Activated T-helper 17 cell treated with anti-CD3 and anti-CD28 coated beads, Interleukin-2, amount 50 U/mL, for 72 hours (primary cell): ENCODE results near the gene SLC27A5. TPM values are rescaled to one million over a fixed set of nuclear protein-coding genes. Genes with fewer than 3 reads are reported as not detected.
"Not testable (repeated sequence)": the region's sequence is repeated elsewhere in the genome, so short reads cannot be mapped to it uniquely, and the experiment has no call there.

ENCODE experiments used
- ATAC-seq: fragments of 150-1000 bp; cut with Tn5 transposase; replicated peaks from 2 replicates; pipeline ENCODE4 v1.10.0; 2021; ENCODE audit warnings: mild to moderate bottlenecking, moderate library complexity
- H3K27ac Mint-ChIP-seq: one replicate; pipeline ENCODE4 v1.8.0; 2022; ENCODE audit warnings: mixed read lengths
- H3K27me3 Mint-ChIP-seq: one replicate; pipeline ENCODE4 v1.8.0; 2022; ENCODE audit warnings: mixed read lengths
- H3K36me3 Mint-ChIP-seq: one replicate; pipeline ENCODE4 v1.8.0; 2022; ENCODE audit warnings: low read depth, mild to moderate bottlenecking, mixed read lengths
- H3K4me1 Mint-ChIP-seq: one replicate; pipeline ENCODE4 v1.8.0; 2022; ENCODE audit warnings: mixed read lengths
- H3K4me3 Mint-ChIP-seq: one replicate; pipeline ENCODE4 v1.8.0; 2022; ENCODE audit warnings: mild to moderate bottlenecking, mixed read lengths
- H3K9me3 Mint-ChIP-seq: one replicate; pipeline ENCODE4 v1.8.0; 2022; ENCODE audit warnings: mixed read lengths
- total RNA-seq, 2 donors: library from RNA; stranded (reverse); gene quantifications; one replicate each; pipeline ENCODE4 v1.2.3, GENCODE V29; 2022

SLC27A5 gene
- total RNA-seq, 2 donors from 2014 or later: 14.4 to 15.6 TPM

DNA sequence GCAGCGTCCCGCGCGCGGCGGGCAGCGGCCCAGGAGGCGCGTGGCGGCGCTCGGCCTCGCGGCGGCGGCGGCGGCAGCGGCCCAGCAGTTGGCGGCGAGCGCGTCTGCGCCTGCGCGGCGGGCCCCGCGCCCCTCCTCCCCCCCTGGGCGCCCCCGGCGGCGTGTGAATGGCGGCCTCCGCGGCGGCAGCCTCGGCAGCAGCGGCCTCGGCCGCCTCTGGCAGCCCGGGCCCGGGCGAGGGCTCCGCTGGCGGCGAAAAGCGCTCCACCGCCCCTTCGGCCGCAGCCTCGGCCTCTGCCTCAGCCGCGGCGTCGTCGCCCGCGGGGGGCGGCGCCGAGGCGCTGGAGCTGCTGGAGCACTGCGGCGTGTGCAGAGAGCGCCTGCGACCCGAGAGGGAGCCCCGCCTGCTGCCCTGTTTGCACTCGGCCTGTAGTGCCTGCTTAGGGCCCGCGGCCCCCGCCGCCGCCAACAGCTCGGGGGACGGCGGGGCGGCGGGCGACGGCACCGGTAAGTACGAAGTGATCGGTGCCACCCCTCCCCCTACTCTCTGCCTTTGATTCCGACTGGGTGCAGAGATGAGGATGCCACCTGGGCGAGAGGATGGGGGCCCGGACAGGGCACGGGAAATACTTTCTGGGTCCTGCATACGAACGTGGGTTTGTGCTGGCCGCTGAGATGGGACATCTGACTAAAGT is 32.9 kb upstream of the SLC27A5 start:
- no peaks in the 10 kb centered on the region for H3K9me3 Mint-ChIP-seq
- peak; percentile 41 for ATAC-seq
- peaks cover 26% of the 10 kb centered on the region for H3K4me1 Mint-ChIP-seq
- H3K36me3 Mint-ChIP-seq: peaks cover 62% of the 10 kb centered on the region
- H3K27me3 Mint-ChIP-seq: no peaks in the 10 kb centered on the region
- peak overlapping the region; percentile 95 for H3K4me3 Mint-ChIP-seq
- H3K27ac Mint-ChIP-seq: peak overlapping the region; percentile 98

- peaks cover 26% of the 10 kb centered on the region for H3K4me1 Mint-ChIP-seq
- H3K27me3 Mint-ChIP-seq: no peaks in the 10 kb centered on the region
- H3K4me3 Mint-ChIP-seq: peak within 1 kb of the TSS; percentile 95
- peaks cover 54% of the 10 kb centered on the region for H3K36me3 Mint-ChIP-seq
- H3K9me3 Mint-ChIP-seq: no peaks in the 10 kb centered on the region
- peak within 1 kb of the TSS; percentile 98 for H3K27ac Mint-ChIP-seq
- ATAC-seq: peak; percentile 95
Measured at GRCh38 chr19:58543826-58544590, 32.2 kb upstream of the SLC27A5 start, which contains the start of gene TRIM28. Gene TRIM28 (plus strand): TSS chr19:58544064. CDS start chr19:58544758, 694 bp downstream.

DNA sequence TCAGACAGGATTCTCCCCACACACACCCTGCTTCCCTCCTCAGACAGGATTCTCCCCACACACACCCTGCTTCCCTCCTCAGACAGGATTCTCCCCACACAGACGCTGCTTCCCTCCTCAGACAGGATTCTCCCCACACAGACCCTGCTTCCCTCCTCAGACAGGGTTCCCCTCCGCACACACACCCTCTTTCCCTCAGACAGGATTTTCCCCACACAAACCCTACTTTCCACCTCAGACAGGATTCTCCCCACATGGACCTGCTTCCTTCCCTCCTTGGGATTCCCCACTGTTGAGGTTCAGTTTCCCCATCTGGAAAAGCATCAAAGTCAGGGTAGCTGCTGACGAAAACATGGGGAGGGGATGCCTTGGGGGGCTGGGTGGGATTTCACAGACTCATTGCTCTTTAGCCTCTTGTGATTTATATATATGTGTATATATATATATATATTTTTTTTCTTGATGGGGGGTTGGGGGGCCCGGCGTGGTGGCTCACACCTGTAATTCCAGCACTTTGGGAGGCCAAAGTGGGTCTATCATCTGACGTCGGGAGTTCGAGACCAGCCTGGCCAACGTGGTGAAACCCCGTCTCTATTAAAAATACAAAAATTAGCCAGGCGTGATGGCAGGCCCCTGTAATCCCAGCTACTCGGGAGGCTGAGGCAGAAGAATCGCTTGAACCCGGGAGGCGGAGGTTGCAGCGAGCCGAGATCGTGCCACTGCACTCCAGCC is 31.0 kb upstream of the SLC27A5 start:
- ATAC-seq, H3K27me3 Mint-ChIP-seq, H3K9me3 Mint-ChIP-seq: not testable (repeated sequence)
- Mint-ChIP-seq H3K36me3 (peaks cover 42% of the 10 kb centered on the region), H3K4me3 (peak overlapping the region; percentile 95), H3K27ac (peak overlapping the region; percentile 50), H3K4me1 (peaks cover 25% of the 10 kb centered on the region)

DNA sequence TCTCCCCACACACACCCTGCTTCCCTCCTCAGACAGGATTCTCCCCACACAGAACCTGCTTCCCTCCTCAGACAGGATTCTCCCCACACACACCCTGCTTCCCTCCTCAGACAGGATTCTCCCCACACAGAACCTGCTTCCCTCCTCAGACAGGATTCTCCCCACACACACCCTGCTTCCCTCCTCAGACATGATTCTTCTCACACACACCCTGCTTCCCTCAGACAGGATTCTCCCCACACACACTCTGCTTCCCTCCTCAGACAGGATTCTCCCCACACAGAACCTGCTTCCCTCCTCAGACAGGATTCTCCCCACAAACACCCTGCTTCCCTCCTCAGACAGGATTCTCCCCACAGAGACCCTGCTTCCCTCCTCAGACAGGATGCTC is 27.4 kb upstream of the SLC27A5 start:
- H3K4me1 Mint-ChIP-seq: peaks cover 11% of the 10 kb centered on the region
- H3K27me3 Mint-ChIP-seq, H3K9me3 Mint-ChIP-seq, ATAC-seq, H3K36me3 Mint-ChIP-seq: not testable (repeated sequence)
- peak overlapping the region; percentile 68 for H3K27ac Mint-ChIP-seq
- peak overlapping the region; percentile 79 for H3K4me3 Mint-ChIP-seq

DNA sequence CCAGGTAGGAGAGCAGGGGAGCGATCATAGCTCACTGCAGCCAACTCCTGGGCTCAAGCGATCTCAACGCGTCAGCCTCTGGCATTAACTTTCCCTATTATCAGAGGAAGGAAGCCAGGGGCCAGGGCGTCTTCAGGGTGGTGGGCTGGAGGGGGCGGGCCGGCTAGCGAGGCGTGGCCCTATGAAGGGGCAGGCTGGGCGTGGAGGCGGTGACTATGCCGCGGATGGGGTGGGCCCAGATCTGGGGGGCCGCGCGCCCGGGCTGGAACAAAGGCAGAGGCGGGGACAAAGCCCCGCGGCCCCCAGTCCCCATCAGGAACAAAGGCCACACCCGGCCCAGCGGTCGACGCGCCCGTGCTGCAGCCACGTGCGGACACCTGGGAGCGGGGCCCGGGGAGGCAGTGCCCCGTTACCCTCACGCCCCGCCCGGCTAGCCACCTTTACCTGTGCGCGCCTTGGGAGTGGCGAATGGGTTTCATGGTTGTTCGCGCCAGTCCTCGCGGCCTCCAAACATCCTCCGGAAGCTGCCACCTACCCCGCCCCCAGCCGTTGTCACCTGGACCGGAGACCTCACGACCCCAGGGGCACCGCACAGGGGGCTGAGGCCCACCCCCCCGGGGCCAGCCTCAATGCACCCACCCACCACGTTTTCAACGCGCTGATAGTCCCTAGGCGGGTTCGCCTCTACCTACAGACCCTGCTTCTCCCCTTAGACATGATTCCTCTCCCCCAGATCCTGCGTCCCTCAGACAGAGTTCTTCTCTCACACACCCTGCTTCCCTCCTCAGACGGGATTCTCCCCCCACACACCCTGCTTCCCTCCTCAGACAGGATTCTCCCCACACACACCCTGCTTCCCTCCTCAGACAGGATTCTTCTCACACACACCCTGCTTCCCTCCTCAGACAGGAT is 26.7 kb upstream of the SLC27A5 start:
- H3K27me3 Mint-ChIP-seq: no peaks in the 10 kb centered on the region
- H3K36me3 Mint-ChIP-seq: peaks cover under 1% of the 10 kb centered on the region
- no peaks in the 10 kb centered on the region for H3K9me3 Mint-ChIP-seq
- peak; percentile 80 for ATAC-seq
- H3K27ac Mint-ChIP-seq: peak overlapping the region; percentile 84
- peak overlapping the region; percentile 79 for H3K4me3 Mint-ChIP-seq
- peaks cover 5% of the 10 kb centered on the region for H3K4me1 Mint-ChIP-seq

DNA sequence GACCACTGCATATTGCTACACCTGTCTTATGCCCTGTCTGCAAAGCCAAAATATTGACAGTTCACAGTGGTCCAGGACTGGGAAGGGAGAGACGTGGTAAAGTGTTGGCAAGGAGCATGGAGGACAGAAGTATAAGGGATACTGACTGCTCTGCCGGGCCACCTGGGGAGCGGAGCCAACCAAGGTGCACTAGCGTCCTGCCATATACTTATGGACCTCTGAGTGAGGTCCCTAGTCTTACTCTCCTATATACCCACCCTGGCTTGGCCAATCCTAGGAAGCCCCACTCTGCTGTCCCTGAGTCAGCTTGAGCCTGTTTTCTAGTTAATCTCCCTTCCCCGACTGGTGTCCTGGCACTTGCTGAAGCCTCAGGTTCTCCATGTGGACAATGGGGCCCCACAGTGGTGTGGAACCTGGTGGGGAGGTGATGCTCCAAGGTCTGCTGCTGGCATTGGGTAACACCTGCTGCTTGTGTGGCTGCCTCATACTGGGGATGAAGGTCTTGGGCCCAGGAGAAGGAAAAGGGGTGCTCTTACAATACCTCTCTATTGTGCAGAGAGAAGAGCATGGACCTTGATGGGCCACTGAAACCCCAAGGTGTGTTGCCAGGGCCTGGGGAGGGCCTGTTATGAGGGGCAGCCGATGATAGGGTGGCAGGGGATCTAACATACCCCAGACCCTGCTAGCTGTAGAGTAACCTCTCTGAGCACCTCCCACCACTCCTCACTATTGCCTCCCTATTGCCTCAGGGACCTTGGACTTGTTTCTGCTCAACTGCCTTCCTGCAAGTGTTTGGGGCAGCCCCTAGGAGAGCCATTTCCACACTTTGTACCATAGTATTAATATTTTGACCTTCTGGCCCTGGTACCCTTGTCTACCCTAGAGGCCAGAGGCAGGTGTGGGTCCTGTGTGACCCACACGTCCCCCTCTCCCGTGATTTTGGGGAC is 25.3 kb upstream of the SLC27A5 start:
- Mint-ChIP-seq H3K9me3 (no peaks in the 10 kb centered on the region), H3K4me3 (peak overlapping the region; percentile 79), H3K4me1 (peaks cover 5% of the 10 kb centered on the region), H3K36me3 (no peaks in the 10 kb centered on the region), H3K27ac (no peak overlapping the region), H3K27me3 (no peaks in the 10 kb centered on the region)
- no peak for ATAC-seq

DNA sequence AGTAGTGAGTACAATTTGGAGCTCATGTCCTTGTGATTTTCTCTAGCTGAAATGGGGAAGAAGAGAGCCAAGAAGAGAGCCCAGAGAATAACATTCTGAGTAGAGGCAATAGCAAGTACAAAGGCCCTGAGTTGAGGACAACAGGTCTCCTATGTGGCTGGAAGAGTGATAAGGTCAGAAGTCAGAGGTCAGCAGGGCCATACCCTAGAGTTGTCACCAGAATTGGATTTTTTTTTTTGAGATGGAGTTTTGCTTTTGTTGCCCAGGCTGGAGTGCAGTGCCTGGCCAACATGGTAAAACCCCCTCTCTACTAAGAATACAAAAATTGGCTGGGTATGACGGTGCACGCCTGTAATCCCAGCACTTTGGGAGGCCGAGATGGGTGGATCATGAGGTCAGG is 24.1 kb upstream of the SLC27A5 start:
- Mint-ChIP-seq H3K4me3 (no peak overlapping the region), H3K36me3 (no peaks in the 10 kb centered on the region), H3K9me3 (no peaks in the 10 kb centered on the region), H3K27ac (no peak overlapping the region), H3K4me1 (peaks cover 5% of the 10 kb centered on the region), H3K27me3 (no peaks in the 10 kb centered on the region)
- no peak for ATAC-seq

DNA sequence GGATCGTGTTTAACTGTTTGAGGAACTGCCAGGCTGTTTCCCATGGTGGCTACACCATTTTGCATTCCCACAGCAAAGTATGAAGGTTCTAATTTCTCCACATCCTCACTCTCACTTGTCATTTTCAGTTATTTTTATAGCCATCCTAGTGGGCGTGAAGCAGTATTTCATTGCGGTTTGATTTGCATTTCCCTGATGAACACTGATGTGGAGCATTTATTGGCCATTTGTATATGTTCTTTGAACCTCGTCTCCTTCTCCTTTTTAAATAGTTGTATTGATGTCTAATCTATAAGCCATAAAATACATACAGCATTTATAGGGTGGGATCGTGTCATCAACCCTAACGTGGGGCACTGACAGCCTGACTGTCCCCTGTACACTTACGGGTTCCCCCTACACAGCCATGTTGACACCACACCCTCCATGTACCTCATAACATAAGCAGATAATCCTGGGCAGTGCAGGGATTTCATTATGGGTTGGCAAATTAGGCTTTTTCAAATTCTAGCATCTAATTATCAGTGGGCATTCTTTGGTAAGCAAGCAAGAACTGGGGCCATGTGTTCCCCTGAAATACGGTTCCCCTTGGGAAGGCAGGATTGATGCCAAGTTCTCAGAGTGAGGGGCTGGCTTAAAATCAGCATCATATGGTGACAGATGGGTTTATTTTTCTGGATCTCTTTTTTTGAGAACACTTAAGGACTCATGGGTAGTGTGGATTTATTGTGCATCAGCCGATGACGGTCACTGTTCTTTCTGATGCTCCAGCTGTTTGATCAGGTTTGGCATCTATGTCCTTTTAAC is 19.4 kb upstream of the SLC27A5 start:
- no peaks in the 10 kb centered on the region for H3K27me3 Mint-ChIP-seq
- no peak for ATAC-seq
- no peaks in the 10 kb centered on the region for H3K4me1 Mint-ChIP-seq
- H3K4me3 Mint-ChIP-seq: no peak overlapping the region
- H3K9me3 Mint-ChIP-seq: no peaks in the 10 kb centered on the region
- no peak overlapping the region for H3K27ac Mint-ChIP-seq
- H3K36me3 Mint-ChIP-seq: no peaks in the 10 kb centered on the region

- no peaks in the 10 kb centered on the region for H3K4me1 Mint-ChIP-seq
- H3K27ac Mint-ChIP-seq: no peak overlapping the region
- H3K4me3 Mint-ChIP-seq: no peak overlapping the region
- H3K27me3 Mint-ChIP-seq: no peaks in the 10 kb centered on the region
- H3K9me3 Mint-ChIP-seq: no peaks in the 10 kb centered on the region
- no peak for ATAC-seq
- no peaks in the 10 kb centered on the region for H3K36me3 Mint-ChIP-seq
Measured at GRCh38 chr19:58529405-58529804, 17.6 kb upstream of the SLC27A5 start.

GRCh38 chr19:58522709-58523108 is 10.9 kb upstream of the SLC27A5 start:
- no peaks in the 10 kb centered on the region for H3K27me3 Mint-ChIP-seq
- no peak overlapping the region for H3K4me3 Mint-ChIP-seq
- H3K36me3 Mint-ChIP-seq: peaks cover 21% of the 10 kb centered on the region
- no peaks in the 10 kb centered on the region for H3K9me3 Mint-ChIP-seq
- peaks cover 11% of the 10 kb centered on the region for H3K4me1 Mint-ChIP-seq
- H3K27ac Mint-ChIP-seq: peak overlapping the region; percentile 33
- ATAC-seq: no peak

DNA sequence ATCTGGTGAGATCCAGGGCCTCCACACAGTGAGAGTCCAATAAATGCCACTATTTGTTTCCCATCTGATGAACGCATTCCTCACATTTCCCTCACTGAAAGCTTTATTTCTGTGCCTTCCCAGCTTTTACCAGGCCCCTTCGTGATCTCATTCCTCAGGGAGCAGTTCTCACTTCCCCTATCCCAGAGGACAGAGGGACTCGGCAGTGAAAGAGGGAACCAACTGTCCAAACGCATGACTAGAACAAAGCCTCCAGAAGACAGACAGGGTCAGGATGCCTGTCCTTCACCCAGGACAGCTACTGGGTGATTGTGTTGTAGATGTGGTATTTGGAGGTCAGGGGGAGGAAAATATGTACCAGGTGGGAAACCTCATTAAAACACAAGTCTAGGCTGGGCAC is 9.9 kb upstream of the SLC27A5 start:
- peak overlapping the region; percentile 32 for H3K4me3 Mint-ChIP-seq

GRCh38 chr19:58520257-58520599 is 8.4 kb upstream of the SLC27A5 start:
- no peak for ATAC-seq
- Mint-ChIP-seq H3K27ac (peak overlapping the region; percentile 96), H3K27me3 (no peaks in the 10 kb centered on the region), H3K36me3 (peaks cover 29% of the 10 kb centered on the region), H3K4me1 (peaks cover 18% of the 10 kb centered on the region), H3K4me3 (peak overlapping the region; percentile 89), H3K9me3 (no peaks in the 10 kb centered on the region)

More for the DNA sequence above, 9.9 kb upstream of the SLC27A5 start:
- ATAC-seq: no peak
- Mint-ChIP-seq H3K9me3 (no peaks in the 10 kb centered on the region), H3K36me3 (peaks cover 21% of the 10 kb centered on the region), H3K27ac (no peak overlapping the region), H3K27me3 (no peaks in the 10 kb centered on the region), H3K4me1 (peaks cover 11% of the 10 kb centered on the region)
